Kidney (tissue), 14 donors: ENCODE results near the gene RNF141. TPM values are rescaled to one million over a fixed set of nuclear protein-coding genes. Genes with fewer than 3 reads are reported as not detected.

Experiments used
- DNase-seq, 5 donors: peaks; one replicate each; pipeline ENCODE4 v3.0.0-alpha.2; 2013 to 2020
- FAIRE-seq: peaks from 2 replicates; lab custom pipeline; 2012; peaks lifted over from hg19 to GRCh38; lab: Jason Lieb, UNC
- H3K27ac ChIP-seq, 2 donors: one replicate each; pipeline ENCODE4 v1.7.0; 2013; ENCODE audit warnings: low read depth in 2 of 2, low read length in 2 of 2, inconsistent platforms in 1 of 2
- H3K27me3 ChIP-seq: one replicate; pipeline ENCODE4 v1.7.1; 2013; ENCODE audit warnings: low read length, inconsistent platforms; ENCODE audit not compliant: control insufficient read depth, insufficient read depth
- H3K36me3 ChIP-seq, 3 donors: one replicate each; pipeline versions ENCODE4 v1.7.0 to v1.7.1; 2013; ENCODE audit warnings: low read length in 3 of 3, control low read depth in 1 of 3, inconsistent platforms in 1 of 3; ENCODE audit not compliant: insufficient read depth in 3 of 3, control insufficient read depth in 2 of 3
- H3K4me1 ChIP-seq, 3 donors: one replicate each; pipeline versions ENCODE4 v1.7.0 to v1.7.1; 2013; ENCODE audit warnings: low read length in 3 of 3, inconsistent platforms in 1 of 3, low read depth in 1 of 3; ENCODE audit not compliant: control insufficient read depth in 2 of 3, insufficient read depth in 2 of 3
- H3K4me3 ChIP-seq, 3 donors: one replicate each; pipeline versions ENCODE4 v1.7.0 to v1.8.1; 2013; ENCODE audit warnings: low read length in 3 of 3, control low read depth in 1 of 3, inconsistent platforms in 1 of 3
- H3K9ac ChIP-seq, 3 donors: one replicate each; pipeline versions ENCODE4 v1.7.0 to v1.7.1; 2013; ENCODE audit warnings: low read length in 3 of 3, control low read depth in 1 of 3, inconsistent platforms in 1 of 3
- H3K9me3 ChIP-seq, 3 donors: one replicate each; pipeline versions ENCODE4 v1.7.0 to v1.7.1; 2013; ENCODE audit warnings: low read length in 3 of 3, control low read depth in 1 of 3, inconsistent platforms in 1 of 3; ENCODE audit not compliant: control insufficient read depth in 2 of 3, insufficient read depth in 1 of 3
- intact Hi-C: fragments of 100-400 bp; cut with DNase I; formaldehyde crosslinking; loops from one replicate; pipeline ENCODE4 v1.11.1; 2022
- polyA plus RNA-seq: library from polyadenylated mRNA; stranded (reverse); fragments of 350-450 nt; fragmentation: Illumina TruSeq; extraction: RNeasy Lipid Tissue Mini Kit (QIAGEN cat#74804); gene quantifications from one replicate; pipeline ENCODE4 v1.2.3, GENCODE V29; 2014; ENCODE audit warnings: low read depth, low replicate concordance; ENCODE audit not compliant: insufficient read depth
- total RNA-seq: library from RNA; stranded (reverse); fragmentation: NEBNext Ultra II Directional; extraction: Animal tissue kit (Norgen Biotek cat#: 25700); gene quantifications from one replicate; pipeline ENCODE4 v1.2.1, GENCODE V29; 2021
- TF ChIP-seq, protein P1 (sequence below): IDR thresholded peaks from 3 replicates; pipeline ENCODE4 v1.5.1; 2012; ENCODE audit warnings: mild to moderate bottlenecking, moderate library complexity, borderline replicate concordance; ENCODE audit not compliant: insufficient read depth; ENCODE audit errors: extremely low read depth
- donor health status: control.
- donor health status: control.
- donor health status: control.
- donor health status: control.
- donor health status: control.
- donor health status: DM: yes; HTN: yes; CAD: no.
- donor health status: Normal renal cell carcinoma (clear cell type).

RNF141 gene
- total and polyA plus RNA-seq, 2 donors from 2014 or later, result 20.5 to 35.8 TPM

DNA sequence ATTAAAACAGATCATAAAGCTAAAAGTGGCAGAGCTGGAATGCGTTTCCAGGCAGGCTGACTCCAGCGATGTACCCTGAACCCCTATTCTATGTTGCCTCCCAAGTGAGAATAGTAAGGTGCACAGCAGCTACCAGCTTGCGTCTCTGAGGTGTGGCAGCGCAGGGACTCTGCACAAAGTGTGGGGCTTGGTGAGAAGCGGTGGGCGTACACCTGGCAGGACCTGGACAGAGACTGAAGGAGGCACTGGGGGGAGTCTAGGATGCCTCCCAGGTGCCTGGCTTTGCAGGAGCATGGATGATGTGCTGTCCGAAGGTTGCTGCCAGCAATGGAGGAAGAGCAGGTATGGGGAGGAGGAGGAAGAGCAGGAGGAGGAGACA is 43.0 kb downstream of the RNF141 start:
- TF ChIP-seq, protein P1, sequence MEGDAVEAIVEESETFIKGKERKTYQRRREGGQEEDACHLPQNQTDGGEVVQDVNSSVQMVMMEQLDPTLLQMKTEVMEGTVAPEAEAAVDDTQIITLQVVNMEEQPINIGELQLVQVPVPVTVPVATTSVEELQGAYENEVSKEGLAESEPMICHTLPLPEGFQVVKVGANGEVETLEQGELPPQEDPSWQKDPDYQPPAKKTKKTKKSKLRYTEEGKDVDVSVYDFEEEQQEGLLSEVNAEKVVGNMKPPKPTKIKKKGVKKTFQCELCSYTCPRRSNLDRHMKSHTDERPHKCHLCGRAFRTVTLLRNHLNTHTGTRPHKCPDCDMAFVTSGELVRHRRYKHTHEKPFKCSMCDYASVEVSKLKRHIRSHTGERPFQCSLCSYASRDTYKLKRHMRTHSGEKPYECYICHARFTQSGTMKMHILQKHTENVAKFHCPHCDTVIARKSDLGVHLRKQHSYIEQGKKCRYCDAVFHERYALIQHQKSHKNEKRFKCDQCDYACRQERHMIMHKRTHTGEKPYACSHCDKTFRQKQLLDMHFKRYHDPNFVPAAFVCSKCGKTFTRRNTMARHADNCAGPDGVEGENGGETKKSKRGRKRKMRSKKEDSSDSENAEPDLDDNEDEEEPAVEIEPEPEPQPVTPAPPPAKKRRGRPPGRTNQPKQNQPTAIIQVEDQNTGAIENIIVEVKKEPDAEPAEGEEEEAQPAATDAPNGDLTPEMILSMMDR, result no peak
- Histone ChIP-seq H3K27me3 (no peaks in the 10 kb centered on the region), H3K9ac (no peak overlapping the region), H3K27ac (no peak overlapping the region), H3K4me3 (no peak overlapping the region), H3K9me3 (no peaks in the 10 kb centered on the region), H3K36me3 (peaks cover 0 to 14% (median 12%) of the 10 kb centered on the region in 3 donors), H3K4me1 (peaks cover 0 to 2% (median 0%) of the 10 kb centered on the region in 3 donors)
- FAIRE-seq (no peak), DNase-seq (peak in 1 of 5 donors; percentile 5)
- intact Hi-C loops, result no loop called here

DNA sequence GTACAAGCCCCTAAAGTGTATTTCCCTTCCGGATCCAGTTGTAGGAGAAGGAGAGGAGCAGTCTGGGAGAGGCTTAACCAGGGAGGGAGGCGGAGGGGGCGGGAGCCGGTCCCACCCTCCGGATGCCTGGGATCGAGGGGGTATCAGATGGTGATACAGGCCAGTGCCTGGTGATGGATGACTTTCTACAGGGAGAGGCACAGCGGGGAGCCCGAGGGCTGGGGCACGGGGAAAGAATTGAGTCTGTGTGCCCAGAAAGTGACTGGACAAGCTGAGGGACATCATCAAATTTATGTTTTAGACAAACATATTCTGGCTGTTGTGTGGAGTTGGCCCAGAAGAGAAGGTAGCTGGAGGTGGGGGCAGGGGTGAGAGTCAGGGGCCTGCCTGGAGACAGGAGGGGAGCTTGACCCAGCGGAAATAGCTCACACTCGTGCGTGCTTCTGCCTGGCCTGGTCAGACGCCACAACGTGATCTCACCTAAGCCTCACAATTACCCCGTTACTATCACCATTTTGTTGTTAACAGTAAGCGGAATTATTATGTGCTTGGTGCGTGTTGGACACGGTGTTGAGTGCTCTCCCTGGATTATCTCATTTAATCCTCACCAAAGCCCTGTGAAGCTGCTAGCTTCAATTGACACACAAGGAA is 43.5 kb downstream of the RNF141 start:
- TF ChIP-seq, protein P1, result no peak
- Histone ChIP-seq H3K27me3 (no peaks in the 10 kb centered on the region), H3K9me3 (no peaks in the 10 kb centered on the region), H3K4me1 (peaks cover 0 to 2% (median 0%) of the 10 kb centered on the region in 3 donors), H3K36me3 (peaks cover 0 to 14% (median 12%) of the 10 kb centered on the region in 3 donors), H3K9ac (no peak overlapping the region), H3K27ac (no peak overlapping the region), H3K4me3 (no peak overlapping the region)
- intact Hi-C loops, result no loop called here
- DNase-seq, result peak in 3 of 5 donors; percentile 12 to 29 (median 28)
- no peak for FAIRE-seq

DNA sequence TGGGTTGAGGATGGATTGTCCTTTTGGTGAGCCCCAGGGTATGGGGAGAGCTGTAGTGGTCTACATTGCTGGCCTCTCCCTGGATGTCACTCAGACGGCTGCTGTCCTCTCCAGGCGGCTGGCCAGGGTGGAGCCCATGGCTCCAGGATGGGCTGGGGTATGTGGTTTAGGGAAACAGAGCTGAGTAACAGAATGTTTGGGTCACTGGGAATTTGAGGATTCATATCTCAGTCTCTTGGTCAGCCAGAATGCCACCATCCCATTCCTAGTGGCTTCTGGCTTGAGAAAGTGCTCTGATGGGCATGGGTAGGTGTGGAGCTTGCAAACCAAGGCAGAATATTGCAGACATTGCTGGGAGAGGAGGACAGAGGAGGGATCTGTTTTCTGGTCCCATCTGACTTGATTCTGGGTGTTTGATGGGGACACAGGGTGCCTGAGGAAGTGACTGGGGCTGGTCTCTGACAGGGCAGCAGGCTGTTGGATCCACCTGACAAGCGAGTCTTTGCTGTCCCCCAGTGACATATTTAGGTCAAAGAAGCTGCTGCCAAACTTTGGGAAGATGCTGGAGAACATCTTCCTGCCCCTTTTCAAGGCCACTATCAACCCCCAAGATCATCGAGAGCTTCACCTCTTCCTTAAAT is 44.6 kb downstream of the RNF141 start:
- no peak for DNase-seq
- TF ChIP-seq, protein P1, result no peak
- Histone ChIP-seq H3K27me3 (no peaks in the 10 kb centered on the region), H3K36me3 (peaks cover 0 to 14% (median 12%) of the 10 kb centered on the region in 3 donors), H3K4me3 (no peak overlapping the region), H3K27ac (no peak overlapping the region), H3K4me1 (peaks cover 0 to 2% (median 0%) of the 10 kb centered on the region in 3 donors), H3K9me3 (no peaks in the 10 kb centered on the region), H3K9ac (no peak overlapping the region)
- intact Hi-C loops, result no loop called here
- no peak for FAIRE-seq
